Hepatocyte (in vitro differentiated cells): ENCODE data around the gene NR6A1. TPM values are rescaled to one million over a fixed set of nuclear protein-coding genes. Genes with fewer than 3 reads are reported as not detected.

Experiments used
- DNase-seq: peaks from one replicate; pipeline ENCODE4 v3.0.0-alpha.2; 2016; ENCODE audit warnings: low spot score
- H2AFZ ChIP-seq: fragments of 200-600 bp; sonication (generic); 2 replicates; pipeline ENCODE4 v1.6.0; 2016; ENCODE audit warnings: antibody characterized with exemption, mild to moderate bottlenecking
- H3K27ac ChIP-seq: fragments of 200-600 bp; sonication (generic); 2 replicates; pipeline ENCODE4 v1.5.1; 2016; ENCODE audit warnings: mild to moderate bottlenecking
- H3K27me3 ChIP-seq: fragments of 200-600 bp; sonication (generic); 2 replicates; pipeline ENCODE4 v1.6.1; 2016
- H3K36me3 ChIP-seq: fragments of 200-600 bp; sonication (generic); replicated peaks from 2 replicates; pipeline ENCODE4 v1.5.1; 2016; ENCODE audit warnings: low read depth; ENCODE audit not compliant: insufficient read depth
- H3K4me1 ChIP-seq: fragments of 200-600 bp; sonication (generic); 2 replicates; pipeline ENCODE4 v1.5.1; 2016; ENCODE audit warnings: mild to moderate bottlenecking, moderate library complexity; ENCODE audit not compliant: insufficient read depth
- H3K4me2 ChIP-seq: fragments of 200-600 bp; sonication (generic); 2 replicates; pipeline ENCODE4 v1.6.0; 2016
- H3K4me3 ChIP-seq: fragments of 200-600 bp; sonication (generic); 2 replicates; pipeline ENCODE4 v1.5.1; 2016; ENCODE audit warnings: mild to moderate bottlenecking
- H3K79me2 ChIP-seq: fragments of 200-600 bp; sonication (generic); 2 replicates; pipeline ENCODE4 v1.6.0; 2017; ENCODE audit warnings: mild to moderate bottlenecking
- H3K9me2 ChIP-seq: fragments of 200-600 bp; sonication (generic); replicated peaks from 2 replicates; pipeline ENCODE4 v1.6.0; 2017; ENCODE audit warnings: mild to moderate bottlenecking; ENCODE audit not compliant: insufficient read depth
- H3K9me3 ChIP-seq: fragments of 200-600 bp; sonication (generic); 2 replicates; pipeline ENCODE4 v1.5.1; 2016; ENCODE audit warnings: low read depth, mild to moderate bottlenecking
- H4K20me1 ChIP-seq: fragments of 200-600 bp; sonication (generic); 2 replicates; pipeline ENCODE4 v1.6.0; 2016; ENCODE audit warnings: mild to moderate bottlenecking; ENCODE audit not compliant: insufficient read depth, poor library complexity, severe bottlenecking
- EZH2 ChIP-seq: fragments of 200-600 bp; sonication (generic); IDR thresholded peaks from 2 replicates; pipeline ENCODE4 v1.6.1; 2016; ENCODE audit warnings: antibody characterized with exemption, mild to moderate bottlenecking, borderline replicate concordance
- EZH2phosphoT487 ChIP-seq: fragments of 200-600 bp; sonication (generic); IDR thresholded peaks from one replicate; pipeline ENCODE4 v1.6.1; 2018; ENCODE audit warnings: antibody characterized with exemption, mild to moderate bottlenecking, low read depth, moderate library complexity; ENCODE audit not compliant: unreplicated experiment, severe bottlenecking
- WGBS: methylation state at CpG from one replicate; pipeline ENCODE4 v1.1.6; 2016; ENCODE audit warnings: low lambda C conversion rate; ENCODE audit errors: missing lambda C conversion rate; 5-methylcytosine and 5-hydroxymethylcytosine counted together
- polyA plus RNA-seq: library from polyadenylated mRNA; unstranded; fragments of >200 nt; fragmentation: Nextera tagmentation; extraction: Ambion mirVana; gene quantifications from 2 replicates; pipeline ENCODE4 v1.2.1, GENCODE V29; 2016
- total RNA-seq: library from RNA; depleted of rRNA; stranded (reverse); fragments of >200 nt; gene quantifications from 2 replicates; pipeline ENCODE4 v1.2.3, GENCODE V29; 2014
- TF ChIP-seq, protein P1 (sequence below): fragments of 200-600 bp; sonication (generic); IDR thresholded peaks from 2 replicates; pipeline ENCODE4 v1.5.1; 2016; ENCODE audit warnings: antibody characterized with exemption, mild to moderate bottlenecking; ENCODE audit not compliant: poor library complexity

Gene NR6A1
- total and polyA plus RNA-seq, 2 experiments from 2014 or later: 1.2 to 4.0 TPM

DNA sequence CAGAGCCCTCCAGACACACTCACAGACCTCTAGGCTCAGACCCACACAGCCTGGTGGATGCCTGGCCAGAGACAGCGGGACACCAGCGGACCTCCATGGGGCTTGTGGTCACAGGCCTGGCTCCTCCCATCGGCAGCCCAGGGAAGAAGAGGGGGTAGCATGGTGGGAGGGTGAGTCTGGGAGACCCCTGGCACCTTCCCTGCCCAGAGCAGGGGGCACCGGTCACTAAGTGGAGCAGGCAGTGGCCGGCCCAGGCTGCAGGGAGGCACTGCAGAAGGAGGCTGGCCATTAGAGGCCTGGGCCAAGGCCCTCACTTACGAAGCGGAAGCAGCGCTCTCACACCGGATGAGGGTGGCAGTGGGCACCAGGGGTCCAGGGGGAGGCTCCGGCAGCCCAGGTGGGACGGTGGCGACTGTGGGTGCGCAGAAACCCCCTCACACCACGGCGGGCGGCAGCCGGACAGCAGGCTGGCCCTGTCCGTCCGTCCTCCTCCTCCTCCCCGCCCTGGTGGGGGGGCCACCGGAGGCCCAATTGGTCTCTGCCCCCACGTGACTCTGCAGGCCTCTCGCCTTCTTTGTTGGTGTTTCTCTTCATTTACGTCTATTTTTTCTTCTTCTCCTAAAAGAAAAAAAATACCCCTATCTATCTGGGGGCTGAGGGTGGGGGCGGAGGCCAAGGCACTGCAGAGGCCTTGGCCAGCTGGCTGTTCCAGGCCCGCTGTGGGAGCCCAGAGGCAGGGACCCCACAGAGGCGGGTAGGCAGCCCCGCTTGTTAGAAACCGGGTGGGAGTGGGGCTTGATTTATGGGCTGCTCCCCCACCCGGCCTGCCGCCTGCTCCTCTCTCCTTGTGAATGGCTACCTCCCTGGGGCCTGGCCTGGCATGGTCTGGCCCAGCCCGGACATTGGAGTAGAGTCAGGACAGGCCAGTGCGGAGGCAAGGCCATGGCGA lies 263.9 kb downstream of the NR6A1 start, which contains the start of gene NR5A1:
Gene NR5A1 (minus strand): TSS at position 469 of the 949 bp plus-strand sequence. CDS start 4,004 bp downstream, outside the sequence.
- Histone ChIP-seq H3K9me3 (no peaks in the 10 kb centered on the region), H3K36me3 (no peaks in the 10 kb centered on the region), H3K4me3 (no peak within 1 kb of the TSS), H2AFZ (no peak within 1 kb of the TSS), H3K79me2 (no peaks in the 10 kb centered on the region), H3K9me2 (no peaks in the 10 kb centered on the region), H3K27ac (no peak within 1 kb of the TSS), H4K20me1 (no peaks in the 10 kb centered on the region), H3K27me3 (peaks cover 37% of the 10 kb centered on the region), H3K4me2 (no peak within 1 kb of the TSS), H3K4me1 (peaks cover 13% of the 10 kb centered on the region)
- no peak for DNase-seq
- 95% methylated on average over 31 of the region's 34 CpGs for WGBS
- no peak for TF ChIP-seq EZH2

DNA sequence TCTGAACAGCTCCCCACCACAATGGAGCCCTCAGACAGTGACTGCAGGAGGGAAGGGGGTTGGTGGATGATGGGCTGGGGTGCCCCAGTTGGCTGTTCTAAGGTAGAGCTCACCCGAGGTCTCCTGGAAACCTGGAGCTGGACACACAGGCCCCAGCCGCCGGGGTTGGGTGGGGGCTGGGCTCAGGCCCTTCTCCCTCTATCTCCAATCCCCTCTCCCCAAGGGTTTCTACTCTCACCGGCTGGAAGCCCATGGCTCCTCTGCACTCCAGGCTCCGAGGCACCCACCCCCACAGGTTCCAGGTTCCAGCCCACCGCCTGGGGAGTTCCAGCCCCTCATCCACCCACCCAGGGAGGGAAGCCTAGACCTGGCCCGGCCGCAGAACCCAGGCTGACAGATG lies 264.7 kb downstream of the NR6A1 start:
- DNase-seq: no peak
- Histone ChIP-seq H2AFZ (no peak overlapping the region), H3K9me3 (no peaks in the 10 kb centered on the region), H4K20me1 (no peaks in the 10 kb centered on the region), H3K9me2 (no peaks in the 10 kb centered on the region), H3K4me2 (no peak overlapping the region), H3K27me3 (peaks cover 45% of the 10 kb centered on the region), H3K36me3 (no peaks in the 10 kb centered on the region), H3K4me3 (no peak overlapping the region), H3K27ac (no peak overlapping the region), H3K79me2 (no peaks in the 10 kb centered on the region), H3K4me1 (peaks cover 8% of the 10 kb centered on the region)
- 82% methylated on average over 7 of the region's 8 CpGs for WGBS
- TF ChIP-seq, protein P1, sequence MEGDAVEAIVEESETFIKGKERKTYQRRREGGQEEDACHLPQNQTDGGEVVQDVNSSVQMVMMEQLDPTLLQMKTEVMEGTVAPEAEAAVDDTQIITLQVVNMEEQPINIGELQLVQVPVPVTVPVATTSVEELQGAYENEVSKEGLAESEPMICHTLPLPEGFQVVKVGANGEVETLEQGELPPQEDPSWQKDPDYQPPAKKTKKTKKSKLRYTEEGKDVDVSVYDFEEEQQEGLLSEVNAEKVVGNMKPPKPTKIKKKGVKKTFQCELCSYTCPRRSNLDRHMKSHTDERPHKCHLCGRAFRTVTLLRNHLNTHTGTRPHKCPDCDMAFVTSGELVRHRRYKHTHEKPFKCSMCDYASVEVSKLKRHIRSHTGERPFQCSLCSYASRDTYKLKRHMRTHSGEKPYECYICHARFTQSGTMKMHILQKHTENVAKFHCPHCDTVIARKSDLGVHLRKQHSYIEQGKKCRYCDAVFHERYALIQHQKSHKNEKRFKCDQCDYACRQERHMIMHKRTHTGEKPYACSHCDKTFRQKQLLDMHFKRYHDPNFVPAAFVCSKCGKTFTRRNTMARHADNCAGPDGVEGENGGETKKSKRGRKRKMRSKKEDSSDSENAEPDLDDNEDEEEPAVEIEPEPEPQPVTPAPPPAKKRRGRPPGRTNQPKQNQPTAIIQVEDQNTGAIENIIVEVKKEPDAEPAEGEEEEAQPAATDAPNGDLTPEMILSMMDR: no peak
- no peak for TF ChIP-seq EZH2phosphoT487
- TF ChIP-seq EZH2: no peak

DNA sequence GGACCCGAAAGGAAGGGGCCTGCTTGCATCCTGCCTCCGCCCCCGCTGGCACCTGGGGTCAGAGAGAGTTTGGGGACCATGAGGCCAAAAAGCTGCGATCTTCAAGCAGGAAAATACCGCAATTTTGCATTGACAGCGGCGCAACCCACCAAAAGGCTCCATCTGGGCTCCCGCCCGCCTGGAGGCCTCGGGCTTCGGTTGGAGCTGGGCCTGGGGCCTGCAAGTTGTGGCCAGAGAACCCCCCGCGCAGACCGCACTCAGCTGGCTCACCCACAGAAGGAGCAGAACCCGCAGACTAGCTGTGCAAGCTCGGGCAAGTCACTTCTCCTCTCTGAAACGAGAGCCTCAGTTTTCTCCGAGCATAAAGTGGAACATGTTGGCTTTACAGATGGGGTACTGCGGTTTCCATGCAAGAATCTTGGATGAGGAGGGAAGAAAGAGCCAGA lies 265.2 kb downstream of the NR6A1 start:
- peaks cover 50% of the 10 kb centered on the region for H3K27me3 ChIP-seq

More for the DNA sequence above, 265.2 kb downstream of the NR6A1 start:
- H3K36me3 ChIP-seq: no peaks in the 10 kb centered on the region
- H3K9me3 ChIP-seq: no peaks in the 10 kb centered on the region
- TF ChIP-seq EZH2 (no peak), EZH2phosphoT487 (no peak)
- TF ChIP-seq, protein P1: no peak
- no peak overlapping the region for H3K4me3 ChIP-seq
- H3K79me2 ChIP-seq: no peaks in the 10 kb centered on the region
- no peak overlapping the region for H3K4me2 ChIP-seq
- no peaks in the 10 kb centered on the region for H3K9me2 ChIP-seq
- 91% methylated on average over 18 of the region's 19 CpGs for WGBS
- H2AFZ ChIP-seq: no peak overlapping the region
- H3K27ac ChIP-seq: no peak overlapping the region
- H3K4me1 ChIP-seq: peaks cover 8% of the 10 kb centered on the region
- no peaks in the 10 kb centered on the region for H4K20me1 ChIP-seq
- DNase-seq: no peak
